GM12892 (cell line): ENCODE measurements around the gene CAPZB.

Experiments
- POLR2A ChIP-seq: IDR thresholded peaks from 2 replicates; pipeline ENCODE4 v1.6.1; 2011; ENCODE audit warnings: low read depth, low read length, control low read depth
- POLR2AphosphoS5 ChIP-seq: IDR thresholded peaks from 2 replicates; pipeline ENCODE4 v1.6.1; 2011; ENCODE audit warnings: low read depth, low read length, control low read depth
- TAF1 ChIP-seq: IDR thresholded peaks from 2 replicates; pipeline ENCODE4 v1.6.1; 2011; ENCODE audit warnings: low read depth, mild to moderate bottlenecking, control low read depth, low read length, borderline replicate concordance

GRCh38 chr1:19366599-19367536 lies 118.5 kb downstream of the CAPZB start:
- TF ChIP-seq POLR2AphosphoS5, result no peak
- TF ChIP-seq POLR2A, result no peak
- TF ChIP-seq TAF1, result no peak
